ENCODE results near the gene PHTF1.

GRCh38 chr1:113758631-113759332, 504 bp downstream of the PHTF1 start:
- TF ChIP-seq EZH2 (IDR thresholded peaks at IDR 0.05; ENCODE audit: borderline replicate concordance, low read length) (no peak), CTCF (IDR thresholded peaks at IDR 0.05; ENCODE audit: low read length) (no peak)

All from OCI-LY1 (cell line).